Endothelial cell of umbilical vein (primary cell): ENCODE results near the gene CRTC1. TPM values are rescaled to one million over a fixed set of nuclear protein-coding genes. Genes with fewer than 3 reads are reported as not detected.

Source experiments
- BruUV-seq: library from RNA; stranded (reverse); fragments of 400-500 nt; replicated peaks from 2 replicates; lab custom pipeline; 2021; lab: Mats Ljungman, UMichigan
- CTCF ChIA-PET: fragments of 300-600, 350-600 bp; sonication (Branson Sonifier 250); formaldehyde crosslinking; loops from one replicate; lab custom pipeline; 2021; ENCODE audit warnings: antibody characterized with exemption, inconsistent platforms; lab: Charles Lee
- POLR2A ChIA-PET: fragments of 300-600, 350-600 bp; sonication (Branson Sonifier 250); formaldehyde crosslinking; loops from one replicate; lab custom pipeline; 2021; ENCODE audit warnings: antibody characterized with exemption, inconsistent platforms; lab: Charles Lee
- DNase-seq: peaks from one replicate; pipeline ENCODE4 v3.0.0-alpha.2; 2011; ENCODE audit warnings: low read depth, low spot score
- FAIRE-seq: peaks from 2 replicates; lab custom pipeline; 2011; peaks lifted over from hg19 to GRCh38; lab: Jason Lieb, UNC
- H2AFZ ChIP-seq: 2 replicates; pipeline ENCODE4 v1.6.0; 2012; ENCODE audit warnings: low read depth, low read length, control low read depth, inconsistent platforms
- H3K27ac ChIP-seq: 2 replicates; pipeline ENCODE4 v1.5.1; 2011; ENCODE audit warnings: low read depth, mild to moderate bottlenecking, control low read depth, low read length, moderate library complexity; ENCODE audit not compliant: insufficient read depth
- H3K27me3 ChIP-seq, 2 experiments: 2 replicates each; pipeline versions ENCODE4 v1.6.0 to v1.6.1; 2011; ENCODE audit warnings: low read length in 2 of 2, mixed read lengths in 1 of 2; ENCODE audit not compliant: control insufficient read depth in 2 of 2, insufficient read depth in 2 of 2
- H3K36me3 ChIP-seq, 2 experiments: 2 replicates in 1 of 2; 3 replicates in 1 of 2; pipeline ENCODE4 v1.5.1; 2011; ENCODE audit warnings: low read length in 2 of 2, mild to moderate bottlenecking in 1 of 2, moderate library complexity in 1 of 2; ENCODE audit not compliant: control insufficient read depth in 2 of 2, insufficient read depth in 2 of 2; ENCODE audit errors: extremely low read depth in 1 of 2
- H3K4me1 ChIP-seq: 3 replicates; pipeline ENCODE4 v1.5.1; 2011; ENCODE audit warnings: mild to moderate bottlenecking, low read length; ENCODE audit not compliant: control insufficient read depth, insufficient read depth; ENCODE audit errors: extremely low read depth
- H3K4me2 ChIP-seq: 2 replicates; pipeline ENCODE4 v1.6.1; 2011; ENCODE audit warnings: low read length, control low read depth, mixed read lengths; ENCODE audit not compliant: insufficient read depth
- H3K4me3 ChIP-seq, 3 experiments: fragments of 200-600 bp in 1 of 3; sonication (generic), shearing (Covaris generic) in 1 of 3; replicated peaks in 1 of 3; 2 replicates each; pipeline ENCODE4 v1.5.1; 2011 to 2016; ENCODE audit warnings: control low read depth in 3 of 3, low read length in 3 of 3, mild to moderate bottlenecking in 2 of 3, inconsistent platforms in 1 of 3, low read depth in 1 of 3, moderate library complexity in 1 of 3; ENCODE audit not compliant: insufficient read depth in 1 of 3
- H3K79me2 ChIP-seq: 2 replicates; pipeline ENCODE4 v1.6.0; 2012; ENCODE audit warnings: low read length, inconsistent platforms; ENCODE audit not compliant: control insufficient read depth, insufficient read depth
- H3K9ac ChIP-seq: replicated peaks from 2 replicates; pipeline ENCODE3; 2011; ENCODE audit warnings: low read length, control low read depth; ENCODE audit not compliant: insufficient read depth; ENCODE audit errors: extremely low read depth
- H3K9me1 ChIP-seq: replicated peaks from 3 replicates; pipeline ENCODE4 v1.6.0; 2011; ENCODE audit warnings: mild to moderate bottlenecking, low read length; ENCODE audit not compliant: control insufficient read depth, insufficient read depth; ENCODE audit errors: extremely low read depth
- H3K9me3 ChIP-seq: replicated peaks from 2 replicates; pipeline ENCODE4 v1.5.1; 2012; ENCODE audit warnings: low read length, inconsistent platforms; ENCODE audit not compliant: control insufficient read depth, insufficient read depth
- H4K20me1 ChIP-seq: replicated peaks from 2 replicates; pipeline ENCODE3; 2011; ENCODE audit warnings: mild to moderate bottlenecking, low read length; ENCODE audit not compliant: control insufficient read depth, insufficient read depth; ENCODE audit errors: extremely low read depth
- CTCF ChIP-seq, 2 donors: IDR thresholded peaks; 1 replicate in 1 of 2; 2 replicates in 1 of 2; pipeline ENCODE4 v1.5.1; 2011; ENCODE audit warnings: low read length in 2 of 2, mild to moderate bottlenecking in 2 of 2, moderate library complexity in 2 of 2, control low read depth in 1 of 2, inconsistent platforms in 1 of 2, low read depth in 1 of 2; ENCODE audit not compliant: insufficient read depth in 1 of 2; ENCODE audit errors: extremely low read depth in 1 of 2
- EZH2 ChIP-seq: IDR thresholded peaks from 2 replicates; pipeline ENCODE4 v1.6.1; 2012; ENCODE audit warnings: borderline replicate concordance, low read depth, mild to moderate bottlenecking, moderate library complexity, low read length, inconsistent platforms; ENCODE audit not compliant: severe bottlenecking
- FOS ChIP-seq: IDR thresholded peaks from 2 replicates; pipeline ENCODE4 v1.6.1; 2011; ENCODE audit warnings: mild to moderate bottlenecking, low read length, moderate library complexity, borderline replicate concordance; ENCODE audit not compliant: insufficient read depth
- GATA2 ChIP-seq: IDR thresholded peaks from 2 replicates; pipeline ENCODE4 v1.7.0; 2011; ENCODE audit warnings: low read depth, mild to moderate bottlenecking, moderate library complexity, mixed read lengths, low read length; ENCODE audit not compliant: insufficient read length, insufficient read depth
- JUN ChIP-seq: IDR thresholded peaks from 2 replicates; pipeline ENCODE4 v1.6.1; 2011; ENCODE audit warnings: borderline replicate concordance, low read depth; ENCODE audit not compliant: insufficient read length, insufficient read depth
- MAX ChIP-seq: IDR thresholded peaks from 2 replicates; pipeline ENCODE4 v1.6.1; 2011; ENCODE audit not compliant: insufficient read depth, insufficient read length
- MYC ChIP-seq: IDR thresholded peaks from one replicate; pipeline ENCODE4 v1.6.1; 2011; ENCODE audit warnings: mild to moderate bottlenecking, low read depth, low read length
- POLR2AphosphoS5 ChIP-seq: IDR thresholded peaks from 2 replicates; pipeline ENCODE4 v1.6.1; 2012; ENCODE audit warnings: low read depth, mild to moderate bottlenecking, control low read depth, low read length, moderate library complexity; ENCODE audit not compliant: insufficient read depth
- dilution Hi-C: fragments of 300-500 bp; cut with MboI; formaldehyde crosslinking; loops from one replicate; pipeline ENCODE4 v1.15.0; 2019; ENCODE audit warnings: low sequenced_read_pairs; ENCODE audit not compliant: extremely low pct_ligation_motif_present
- intact Hi-C: fragments of 100-400 bp; cut with micrococcal nuclease; formaldehyde crosslinking; loops from one replicate; pipeline ENCODE4 v1.10.0; 2022
- polyA plus RNA-seq, 4 experiments: library from polyadenylated mRNA; depleted of rRNA in 3 of 4; stranded (reverse) in 3 of 4; unstranded in 1 of 4; fragments of >200 nt; gene quantifications; 2 replicates each; pipeline versions ENCODE4 v1.2.1 to v1.2.3, GENCODE V29; 2011 to 2012; ENCODE audit warnings: missing spikeins in 1 of 4
- total RNA-seq: library from RNA; stranded (reverse); gene quantifications from 2 replicates; pipeline ENCODE4 v1.2.3, GENCODE V29; 2021

CRTC1 gene
- total and polyA plus RNA-seq, 2 donors (not counting 3 experiments of a cell fraction or from before 2014, with no cell fraction given) = 4.2 to 11.4 TPM

- Histone ChIP-seq H3K36me3 (no peaks in the 10 kb centered on the region), H3K27ac (no peak overlapping the region), H3K4me3 (no peak overlapping the region), H2AFZ (no peak overlapping the region), H3K9me1 (no peaks in the 10 kb centered on the region), H3K27me3 (no peaks in the 10 kb centered on the region), H4K20me1 (no peaks in the 10 kb centered on the region), H3K79me2 (no peaks in the 10 kb centered on the region), H3K9me3 (no peaks in the 10 kb centered on the region), H3K4me2 (no peak overlapping the region), H3K4me1 (no peaks in the 10 kb centered on the region), H3K9ac (no peak overlapping the region)
- ChIA-PET POLR2A (no interaction called here), CTCF (no interaction called here)
- no peak for DNase-seq
- intact Hi-C loops = no loop called here
- no peak for FAIRE-seq
- dilution Hi-C loops = no loop called here
- TF ChIP-seq JUN (no peak), FOS (no peak), MAX (no peak), MYC (no peak), EZH2 (no peak), GATA2 (no peak), POLR2AphosphoS5 (no peak), CTCF (IDR thresholded peaks at IDR 0.05; ENCODE audit: extremely low read depth in 1 of 2, insufficient read depth in 1 of 2, low read depth in 1 of 2, low read length in 2 of 2) (no peak)
- no TSS peak for BruUV-seq
Observed at GRCh38 chr19:18759995-18760426, 76.5 kb downstream of the CRTC1 start.
